Kidney (tissue), 14 donors: ENCODE data around the gene STX8. TPM values are rescaled to one million over a fixed set of nuclear protein-coding genes. Genes with fewer than 3 reads are reported as not detected.
A peak's percentile ranks its signal among the peaks of the same experiment; 100 is the strongest.

Experiments
- DNase-seq, 5 donors: peaks; one replicate each; pipeline ENCODE4 v3.0.0-alpha.2; 2013 to 2020
- FAIRE-seq: peaks from 2 replicates; lab custom pipeline; 2012; peaks lifted over from hg19 to GRCh38; lab: Jason Lieb, UNC
- H3K27ac ChIP-seq, 2 donors: one replicate each; pipeline ENCODE4 v1.7.0; 2013; ENCODE audit warnings: low read depth in 2 of 2, low read length in 2 of 2, inconsistent platforms in 1 of 2
- H3K27me3 ChIP-seq: one replicate; pipeline ENCODE4 v1.7.1; 2013; ENCODE audit warnings: low read length, inconsistent platforms; ENCODE audit not compliant: control insufficient read depth, insufficient read depth
- H3K36me3 ChIP-seq, 3 donors: one replicate each; pipeline versions ENCODE4 v1.7.0 to v1.7.1; 2013; ENCODE audit warnings: low read length in 3 of 3, control low read depth in 1 of 3, inconsistent platforms in 1 of 3; ENCODE audit not compliant: insufficient read depth in 3 of 3, control insufficient read depth in 2 of 3
- H3K4me1 ChIP-seq, 3 donors: one replicate each; pipeline versions ENCODE4 v1.7.0 to v1.7.1; 2013; ENCODE audit warnings: low read length in 3 of 3, inconsistent platforms in 1 of 3, low read depth in 1 of 3; ENCODE audit not compliant: control insufficient read depth in 2 of 3, insufficient read depth in 2 of 3
- H3K4me3 ChIP-seq, 3 donors: one replicate each; pipeline versions ENCODE4 v1.7.0 to v1.8.1; 2013; ENCODE audit warnings: low read length in 3 of 3, control low read depth in 1 of 3, inconsistent platforms in 1 of 3
- H3K9ac ChIP-seq, 3 donors: one replicate each; pipeline versions ENCODE4 v1.7.0 to v1.7.1; 2013; ENCODE audit warnings: low read length in 3 of 3, control low read depth in 1 of 3, inconsistent platforms in 1 of 3
- H3K9me3 ChIP-seq, 3 donors: one replicate each; pipeline versions ENCODE4 v1.7.0 to v1.7.1; 2013; ENCODE audit warnings: low read length in 3 of 3, control low read depth in 1 of 3, inconsistent platforms in 1 of 3; ENCODE audit not compliant: control insufficient read depth in 2 of 3, insufficient read depth in 1 of 3
- CTCF ChIP-seq: IDR thresholded peaks from 3 replicates; pipeline ENCODE4 v1.5.1; 2012; ENCODE audit warnings: mild to moderate bottlenecking, moderate library complexity, borderline replicate concordance; ENCODE audit not compliant: insufficient read depth; ENCODE audit errors: extremely low read depth
- intact Hi-C: fragments of 100-400 bp; cut with DNase I; formaldehyde crosslinking; loops from one replicate; pipeline ENCODE4 v1.11.1; 2022
- polyA plus RNA-seq: library from polyadenylated mRNA; stranded (reverse); fragments of 350-450 nt; fragmentation: Illumina TruSeq; extraction: RNeasy Lipid Tissue Mini Kit (QIAGEN cat#74804); gene quantifications from one replicate; pipeline ENCODE4 v1.2.3, GENCODE V29; 2014; ENCODE audit warnings: low read depth, low replicate concordance; ENCODE audit not compliant: insufficient read depth
- total RNA-seq: library from RNA; stranded (reverse); fragmentation: NEBNext Ultra II Directional; extraction: Animal tissue kit (Norgen Biotek cat#: 25700); gene quantifications from one replicate; pipeline ENCODE4 v1.2.1, GENCODE V29; 2021
- donor health status: control.
- donor health status: control.
- donor health status: control.
- donor health status: control.
- donor health status: control.
- donor health status: DM: yes; HTN: yes; CAD: no.
- donor health status: Normal renal cell carcinoma (clear cell type).

The STX8 gene
- total and polyA plus RNA-seq, 2 donors from 2014 or later: 67.2 to 127 TPM

DNA sequence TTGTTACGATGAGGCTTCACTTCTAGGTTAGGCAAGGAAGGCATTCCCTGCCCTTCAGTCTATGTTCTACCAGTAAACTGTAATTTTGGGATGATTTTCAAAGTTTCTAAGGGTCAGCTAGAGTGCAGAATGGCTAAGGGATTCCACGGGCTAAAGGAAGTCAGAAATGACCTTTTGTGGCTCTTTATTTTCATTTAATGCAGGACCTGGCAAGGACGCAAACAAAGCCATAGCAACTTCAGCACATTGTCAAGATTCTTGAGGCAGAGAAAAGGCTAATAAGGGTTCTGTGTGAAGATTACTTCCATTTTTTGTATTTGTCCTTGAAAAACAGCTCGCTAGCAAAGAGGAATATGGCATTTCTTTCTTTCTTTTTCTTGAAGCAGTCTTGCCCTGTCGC lies 76.6 kb downstream of the STX8 start:
- FAIRE-seq: no peak

DNA sequence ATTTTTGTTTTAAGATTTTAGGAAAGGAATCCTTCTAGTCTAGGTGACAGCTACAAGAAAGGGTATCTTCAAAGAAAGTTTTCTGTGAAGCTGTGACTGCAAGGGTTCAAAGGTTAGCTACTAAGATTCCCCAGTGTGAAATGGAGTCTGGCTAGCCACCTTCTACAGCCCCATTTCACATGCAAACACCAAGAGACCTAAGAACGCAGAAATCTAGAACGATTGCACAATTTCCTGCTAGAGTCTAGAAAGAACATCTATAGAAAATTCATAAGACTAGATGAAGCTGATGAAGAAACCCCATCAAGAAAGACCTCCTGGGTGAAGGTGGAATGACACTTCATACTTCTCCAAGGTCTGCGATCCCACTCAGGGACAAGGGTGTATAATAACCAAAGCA lies 77.1 kb downstream of the STX8 start:
- Histone ChIP-seq H3K36me3 (no peaks in the 10 kb centered on the region), H3K27ac (no peak overlapping the region), H3K9me3 (no peaks in the 10 kb centered on the region), H3K4me3 (no peak overlapping the region), H3K4me1 (no peaks in the 10 kb centered on the region), H3K9ac (no peak overlapping the region), H3K27me3 (no peaks in the 10 kb centered on the region)
- TF ChIP-seq CTCF: no peak
- DNase-seq: no peak
- no peak for FAIRE-seq
- intact Hi-C loops: no loop called here

More for the DNA sequence above, 76.6 kb downstream of the STX8 start:
- intact Hi-C loops: no loop called here
- Histone ChIP-seq H3K9me3 (no peaks in the 10 kb centered on the region), H3K27ac (no peak overlapping the region), H3K4me3 (no peak overlapping the region), H3K4me1 (no peaks in the 10 kb centered on the region), H3K36me3 (no peaks in the 10 kb centered on the region), H3K27me3 (no peaks in the 10 kb centered on the region), H3K9ac (no peak overlapping the region)
- DNase-seq: peak in 1 of 5 donors; percentile 14
- no peak for TF ChIP-seq CTCF

DNA sequence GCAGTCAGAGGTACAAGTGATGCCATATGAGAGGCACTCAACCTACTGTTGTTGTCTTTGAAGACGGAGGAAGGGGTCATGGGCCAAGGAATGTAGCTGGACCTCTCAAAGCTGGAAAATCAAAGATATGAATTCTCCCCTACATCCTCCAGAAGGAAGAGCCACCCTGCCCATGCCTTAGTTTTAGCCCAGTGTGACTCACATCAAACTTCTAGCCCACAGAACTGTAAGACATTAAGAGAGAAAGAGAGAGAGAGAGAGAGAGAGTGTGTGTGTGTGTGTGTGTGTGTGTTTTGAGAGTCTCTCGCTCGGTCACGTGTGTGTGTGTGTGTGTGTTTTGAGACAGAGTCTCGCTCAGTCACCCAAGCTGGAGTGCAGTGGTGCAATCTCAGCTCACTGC lies 87.1 kb downstream of the STX8 start:
- Histone ChIP-seq H3K4me1 (no peaks in the 10 kb centered on the region), H3K27me3 (no peaks in the 10 kb centered on the region), H3K9ac (no peak overlapping the region), H3K4me3 (no peak overlapping the region), H3K9me3 (no peaks in the 10 kb centered on the region), H3K27ac (no peak overlapping the region), H3K36me3 (peaks cover 0 to 2% (median 0%) of the 10 kb centered on the region in 3 donors)
- intact Hi-C loops: no loop called here
- no peak for FAIRE-seq
- TF ChIP-seq CTCF: no peak
- DNase-seq: no peak

GRCh38 chr17:9487406-9487805 lies 88.2 kb downstream of the STX8 start:
- Histone ChIP-seq H3K4me1 (no peaks in the 10 kb centered on the region), H3K27me3 (no peaks in the 10 kb centered on the region), H3K27ac (no peak overlapping the region), H3K9ac (no peak overlapping the region), H3K4me3 (no peak overlapping the region), H3K9me3 (no peaks in the 10 kb centered on the region), H3K36me3 (peaks cover 0 to 3% (median 0%) of the 10 kb centered on the region in 3 donors)
- FAIRE-seq (no peak), DNase-seq (no peak)
- intact Hi-C loops: no loop called here
- TF ChIP-seq CTCF: no peak
